HG03175 (cell line): ENCODE measurements around the gene EEPD1.

ENCODE experiments used
- ATAC-seq: cut with Tn5 transposase; IDR thresholded peaks from one replicate; pipeline ENCODE4 v1.9.1; 2021; ENCODE audit warnings: mild to moderate bottlenecking, moderate library complexity; ENCODE audit not compliant: unreplicated experiment

EEPD1 gene

DNA sequence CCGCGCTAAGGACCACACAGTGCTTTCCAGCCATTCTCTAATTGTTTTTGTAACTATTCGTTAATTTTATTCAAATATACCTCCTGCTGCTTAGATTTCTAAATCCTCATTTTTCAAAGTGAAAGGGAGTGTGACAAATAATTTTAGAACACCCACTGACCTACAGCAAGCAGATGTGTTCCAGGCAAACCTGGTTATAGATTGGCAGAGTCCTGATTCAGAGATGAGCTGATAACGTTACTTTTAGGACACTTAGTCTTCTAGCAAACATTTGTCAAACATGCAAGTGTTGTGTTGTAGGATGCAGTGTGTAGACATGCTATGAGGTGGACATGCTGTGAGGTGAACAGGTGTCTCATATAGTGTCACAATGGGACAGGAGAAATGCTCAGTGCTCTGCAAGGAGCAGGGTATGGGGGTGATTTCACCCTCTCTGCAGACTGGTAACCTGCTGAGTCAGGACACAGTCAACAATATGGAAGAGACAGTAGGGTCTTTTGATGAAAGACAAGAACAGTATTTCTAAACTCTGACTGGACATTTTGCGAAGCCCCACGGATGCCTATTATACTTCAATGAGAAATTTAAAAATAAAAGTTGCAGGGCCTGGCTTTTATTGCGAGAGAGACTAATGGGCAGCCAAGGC lies 144.4 kb downstream of the EEPD1 start:
- no peak for ATAC-seq

DNA sequence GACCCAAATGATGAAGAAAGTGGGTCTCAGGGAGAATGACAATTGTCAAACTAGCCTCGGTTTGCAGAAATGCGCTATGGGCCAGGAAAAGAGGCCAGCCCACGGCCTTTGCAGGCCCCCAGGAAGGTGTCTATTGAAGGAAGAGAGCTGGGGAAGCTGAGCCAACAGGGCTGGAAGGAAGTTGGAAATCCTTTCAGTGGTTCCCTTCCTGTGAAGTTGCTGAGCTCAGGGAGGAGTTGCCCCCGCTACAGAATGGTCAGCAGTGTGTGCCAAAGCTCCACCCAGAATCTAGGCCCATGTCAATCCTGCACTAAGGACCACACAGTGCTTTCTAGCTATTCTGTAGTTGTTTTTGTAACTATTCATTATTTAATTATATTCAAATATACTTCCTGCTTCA lies 145.1 kb downstream of the EEPD1 start:
- no peak for ATAC-seq

DNA sequence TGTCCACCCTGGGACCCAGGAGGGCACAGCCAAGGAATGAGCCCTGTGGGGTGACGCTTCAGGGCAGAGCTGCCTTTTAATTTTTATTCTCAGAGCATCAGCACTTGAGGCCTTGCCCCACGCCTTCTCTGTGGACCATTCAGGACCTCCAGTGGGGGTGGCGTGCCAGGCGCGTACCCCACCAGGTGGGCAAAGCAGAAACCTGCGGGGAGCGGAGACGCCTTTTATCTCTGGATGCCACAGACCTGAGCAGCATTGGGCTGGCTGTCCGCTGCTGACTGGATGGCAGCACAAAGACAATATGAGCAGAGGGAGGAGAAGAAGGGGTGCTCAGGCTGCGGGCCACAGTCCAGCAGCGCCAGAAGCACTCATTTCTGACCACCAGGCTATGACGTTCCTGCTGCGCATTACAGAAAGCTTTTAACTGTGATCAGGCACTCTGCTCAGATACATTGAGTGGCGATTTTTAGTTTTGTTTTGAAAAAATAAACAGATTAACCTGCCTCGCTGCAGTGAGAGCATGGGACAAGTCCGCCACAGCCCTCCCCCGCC lies 146.2 kb downstream of the EEPD1 start:
- ATAC-seq: no peak

- ATAC-seq: no peak
Measured at GRCh38 chr7:36299823-36300341, 146.8 kb downstream of the EEPD1 start.

GRCh38 chr7:36300696-36301350 lies 147.8 kb downstream of the EEPD1 start:
- ATAC-seq: no peak

GRCh38 chr7:36301914-36302771 lies 149.1 kb downstream of the EEPD1 start:
- no peak for ATAC-seq

DNA sequence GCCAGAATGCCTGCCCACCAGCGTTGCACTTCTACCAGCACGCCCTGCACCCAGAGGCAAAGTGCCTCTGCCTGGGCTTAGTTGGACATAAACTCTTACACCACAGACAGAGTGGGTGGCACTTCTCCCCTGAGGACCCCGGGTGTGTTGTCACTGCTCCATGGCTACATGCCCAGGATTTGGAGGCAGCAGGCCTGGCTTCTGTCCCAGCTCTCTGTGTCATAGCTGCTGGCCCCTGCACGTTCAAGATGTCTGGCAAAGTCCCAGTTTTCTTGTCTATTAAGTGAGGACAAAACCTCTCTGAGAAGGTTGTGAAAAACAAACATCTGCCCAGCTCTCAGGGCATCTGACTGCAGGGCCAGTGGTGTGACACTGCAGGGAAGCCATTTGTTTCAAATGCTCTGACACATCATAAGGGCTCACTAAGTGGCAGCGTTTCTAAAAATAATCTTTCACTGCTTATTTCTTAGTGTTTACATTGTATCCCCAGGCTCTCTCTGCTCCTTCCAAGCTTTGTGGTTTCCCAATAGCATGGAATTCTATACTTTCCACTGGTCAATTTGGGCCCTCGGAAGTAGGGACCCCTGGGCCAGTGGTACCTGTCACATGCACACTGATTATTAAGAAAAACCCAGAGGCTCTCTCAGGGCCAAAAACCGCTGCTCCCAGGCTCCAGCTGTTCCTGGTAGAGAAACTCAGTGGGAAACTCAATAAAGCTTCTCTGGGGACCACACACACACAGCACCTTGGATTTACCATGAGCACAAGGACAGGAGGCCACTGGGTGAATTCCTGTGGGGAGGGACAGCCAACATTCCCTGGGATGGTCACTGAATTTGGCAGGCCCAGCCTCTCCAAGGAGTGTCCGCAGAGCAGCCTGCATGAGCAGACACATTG lies 150.4 kb downstream of the EEPD1 start:
- no peak for ATAC-seq

DNA sequence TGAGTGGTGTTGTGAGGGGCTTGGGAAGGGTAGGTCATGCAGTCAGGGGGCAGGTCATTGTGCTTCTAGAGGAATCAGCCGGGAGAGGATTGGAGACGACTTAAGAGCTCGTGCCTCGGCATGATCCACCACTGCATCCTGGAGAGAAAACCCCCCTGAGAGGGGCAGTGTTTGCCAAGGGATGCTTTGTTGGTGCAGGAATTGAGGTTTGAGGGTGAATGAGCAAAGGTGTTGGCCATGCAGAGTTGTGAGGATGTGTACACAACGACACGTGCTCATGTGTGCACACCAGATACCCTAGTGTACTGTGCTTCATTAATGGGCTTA lies 151.0 kb downstream of the EEPD1 start:
- ATAC-seq: no peak

DNA sequence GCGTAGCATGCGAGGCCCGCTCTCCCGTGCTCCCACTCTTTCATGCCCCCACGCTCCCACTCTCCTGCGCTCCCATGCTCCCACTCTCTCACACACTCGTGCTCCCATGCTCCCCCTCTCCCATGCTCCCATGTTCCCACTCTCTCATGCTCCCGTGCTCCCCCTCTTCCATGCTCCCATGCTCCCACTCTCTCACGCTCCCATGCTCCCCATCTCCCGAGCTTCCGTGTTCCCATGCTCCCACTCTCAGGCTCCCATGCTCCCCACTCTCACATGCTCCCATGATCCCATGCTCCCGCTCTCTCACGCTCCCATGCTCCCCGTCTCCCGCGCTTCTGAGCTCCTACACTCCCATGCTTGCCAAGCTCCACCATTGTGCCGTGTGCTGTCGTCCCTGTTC lies 152.2 kb downstream of the EEPD1 start:
- no peak for ATAC-seq

DNA sequence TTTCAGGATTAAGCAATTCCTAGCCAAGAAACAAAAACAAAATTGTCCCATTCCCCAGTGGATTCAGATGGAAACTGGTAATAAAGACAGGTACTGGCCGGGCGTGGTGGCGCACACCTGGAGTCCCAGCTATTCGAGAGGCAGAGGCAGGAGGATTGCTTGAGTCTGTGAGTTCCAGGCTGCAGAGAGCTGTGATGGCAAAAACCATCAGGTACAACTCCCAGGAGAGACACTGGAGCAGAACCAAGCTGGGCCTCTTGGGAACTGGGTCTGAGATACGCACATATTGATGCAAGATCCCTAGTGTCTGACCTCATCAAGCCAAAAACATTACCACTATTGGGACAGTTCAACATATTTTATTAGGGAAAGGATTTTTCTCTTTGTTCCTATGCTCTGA lies 152.6 kb downstream of the EEPD1 start:
- no peak for ATAC-seq

GRCh38 chr7:36306222-36306621 lies 153.2 kb downstream of the EEPD1 start:
- ATAC-seq: no peak

DNA sequence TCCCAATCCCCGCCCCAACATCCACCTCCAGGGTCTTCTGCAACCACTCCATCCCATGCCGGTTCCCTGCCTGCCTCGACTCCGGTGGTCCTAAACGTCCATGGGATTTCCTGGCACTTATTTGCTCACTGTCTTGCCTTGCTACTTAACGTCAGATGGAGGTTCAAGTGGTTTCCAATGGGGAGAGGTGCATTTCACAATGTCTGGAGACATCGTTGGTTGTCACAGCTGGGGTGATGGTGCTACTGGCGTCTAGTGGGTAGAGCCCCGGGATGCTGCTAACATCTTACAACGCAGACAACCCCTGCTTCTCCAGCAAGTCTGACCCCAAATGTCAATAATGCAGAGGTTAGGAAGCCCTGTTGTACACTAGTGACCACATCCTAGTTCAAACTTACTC lies 153.7 kb downstream of the EEPD1 start:
- no peak for ATAC-seq

- ATAC-seq: no peak
Measured at GRCh38 chr7:36308031-36308430, 155.0 kb downstream of the EEPD1 start.

GRCh38 chr7:36309301-36309700 lies 156.2 kb downstream of the EEPD1 start:
- no peak for ATAC-seq

- ATAC-seq: no peak
Measured at GRCh38 chr7:36309716-36310115, 156.7 kb downstream of the EEPD1 start.

- no peak for ATAC-seq
Measured at GRCh38 chr7:36310897-36311296, 157.8 kb downstream of the EEPD1 start.

GRCh38 chr7:36311539-36311938 lies 158.5 kb downstream of the EEPD1 start:
- no peak for ATAC-seq

DNA sequence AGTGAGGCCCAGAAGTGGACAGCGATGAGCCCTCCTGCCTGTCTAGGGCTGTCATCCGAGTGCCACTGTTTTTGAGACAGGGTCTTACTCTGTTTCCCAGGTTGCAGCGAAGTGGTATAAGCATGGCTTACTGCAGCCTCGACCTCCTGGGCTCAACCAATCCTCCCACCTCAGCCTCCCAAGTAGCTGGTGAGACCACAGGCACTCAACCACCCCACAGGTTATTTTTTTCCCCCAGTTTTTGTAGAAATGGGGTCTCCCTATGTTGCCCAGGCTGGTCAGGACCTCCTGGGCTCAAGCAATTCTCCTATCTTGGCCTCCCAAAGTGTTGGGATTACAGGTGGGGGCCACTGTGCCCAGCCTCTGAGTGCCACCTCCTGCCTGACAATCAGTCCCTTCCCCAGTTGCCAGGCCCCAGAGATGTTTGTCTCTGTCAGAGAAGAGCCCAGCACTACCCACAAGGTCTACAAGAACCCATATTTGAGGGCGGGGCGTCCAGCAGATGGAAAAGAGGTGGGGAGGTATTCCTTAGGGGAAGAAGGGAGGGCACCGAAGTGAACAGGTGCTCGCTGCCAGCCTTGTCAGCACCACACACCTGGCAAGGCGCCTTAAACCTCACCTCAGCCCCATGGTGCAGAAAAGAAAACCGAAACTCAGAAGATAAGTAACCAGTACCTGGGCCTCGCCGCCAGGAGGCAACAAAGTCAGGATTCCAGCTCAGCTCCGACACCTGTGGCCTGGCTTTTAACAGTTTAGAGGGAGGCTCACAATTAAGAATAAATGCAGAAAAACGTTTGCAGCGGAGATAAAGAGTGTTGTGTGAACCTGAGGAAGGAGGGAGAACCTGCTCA lies 159.2 kb downstream of the EEPD1 start:
- peak; percentile 71 for ATAC-seq

DNA sequence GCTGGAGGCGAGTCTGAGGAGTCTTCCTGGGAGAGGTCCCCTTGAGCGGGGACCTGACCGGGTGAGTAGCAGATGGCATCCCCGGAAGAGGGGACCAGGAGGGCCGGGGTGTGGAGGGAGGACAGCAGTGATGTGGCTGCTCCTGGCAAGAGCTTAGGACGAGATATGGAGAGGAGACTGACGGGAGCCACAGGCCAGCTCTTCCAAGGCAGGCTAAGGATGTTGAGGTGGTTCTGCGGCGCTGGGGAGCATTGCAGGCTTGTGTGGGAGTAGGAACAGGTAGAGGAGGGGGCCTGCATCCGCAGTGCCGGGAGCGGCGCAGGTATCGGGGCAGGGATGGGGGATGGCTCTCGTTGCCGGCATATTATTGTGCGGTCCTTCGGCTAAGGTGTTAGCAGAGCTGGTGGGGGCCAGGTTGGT lies 159.9 kb downstream of the EEPD1 start:
- ATAC-seq: no peak

DNA sequence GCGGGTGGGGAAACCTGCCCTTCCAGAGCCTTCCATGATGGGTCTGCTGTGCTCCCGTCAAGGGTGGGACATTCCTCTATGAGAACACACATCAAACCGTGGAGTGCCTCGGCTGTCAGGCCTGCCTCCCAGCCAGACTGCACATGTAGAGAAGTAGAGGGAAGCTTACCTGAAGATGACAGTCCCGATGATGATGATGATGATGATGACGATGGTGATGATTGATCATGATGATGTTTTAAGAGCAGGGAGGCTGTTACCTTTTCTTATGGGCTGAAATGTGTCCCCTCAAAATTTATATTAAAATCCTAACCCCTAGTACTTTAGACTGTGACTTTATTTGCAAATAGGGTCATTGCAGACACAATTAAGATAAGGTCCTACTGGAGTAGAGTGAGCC lies 160.6 kb downstream of the EEPD1 start:
- no peak for ATAC-seq
